Nucleus accumbens (tissue), 56 donors: ENCODE data around the gene MAP3K7CL.

ENCODE experiments used
- DNase-seq, 56 donors: peaks; one replicate each; lab custom pipeline; 2025; lab: John Stamatoyannopoulos, UW

Gene MAP3K7CL, protein sequence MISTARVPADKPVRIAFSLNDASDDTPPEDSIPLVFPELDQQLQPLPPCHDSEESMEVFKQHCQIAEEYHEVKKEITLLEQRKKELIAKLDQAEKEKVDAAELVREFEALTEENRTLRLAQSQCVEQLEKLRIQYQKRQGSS

DNA sequence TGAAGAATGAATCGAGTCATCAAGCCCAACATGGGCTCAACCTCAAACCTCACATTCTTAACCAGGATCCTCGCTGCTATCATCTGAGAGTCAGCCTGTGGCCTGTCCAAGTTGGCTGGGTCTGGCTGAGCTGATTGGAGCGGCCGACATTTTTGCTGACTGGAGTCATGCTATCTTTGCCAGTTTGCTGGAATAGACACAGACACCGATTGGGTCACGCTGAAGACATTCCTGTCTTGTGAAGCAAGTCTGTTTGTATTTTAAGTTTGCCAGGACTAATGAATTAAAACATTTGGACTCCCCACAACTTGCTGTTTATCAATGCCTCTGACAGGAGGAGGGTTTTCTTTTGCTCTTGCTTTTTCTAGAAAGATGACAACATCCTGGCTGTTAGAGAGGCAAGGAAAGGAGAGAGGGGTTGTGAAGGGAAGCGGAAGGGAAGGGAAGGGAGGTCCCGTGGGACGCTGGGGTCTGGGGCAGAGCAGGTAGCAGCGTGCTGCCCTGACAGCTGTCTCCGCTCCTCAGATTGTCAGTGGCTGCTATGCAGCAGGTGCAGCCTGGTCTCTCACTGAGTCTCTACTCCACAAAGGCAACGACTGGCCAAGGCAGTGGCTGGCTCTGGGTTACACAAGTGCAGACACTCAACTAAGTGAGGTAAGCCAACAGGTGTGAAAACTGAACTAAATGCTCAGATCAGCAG is at the start of gene MAP3K7CL:
MAP3K7CL (plus strand) TSS at position 375 of the 700 bp plus-strand sequence. CDS start 2,701 bp downstream, outside the sequence.
- no peak for DNase-seq

DNA sequence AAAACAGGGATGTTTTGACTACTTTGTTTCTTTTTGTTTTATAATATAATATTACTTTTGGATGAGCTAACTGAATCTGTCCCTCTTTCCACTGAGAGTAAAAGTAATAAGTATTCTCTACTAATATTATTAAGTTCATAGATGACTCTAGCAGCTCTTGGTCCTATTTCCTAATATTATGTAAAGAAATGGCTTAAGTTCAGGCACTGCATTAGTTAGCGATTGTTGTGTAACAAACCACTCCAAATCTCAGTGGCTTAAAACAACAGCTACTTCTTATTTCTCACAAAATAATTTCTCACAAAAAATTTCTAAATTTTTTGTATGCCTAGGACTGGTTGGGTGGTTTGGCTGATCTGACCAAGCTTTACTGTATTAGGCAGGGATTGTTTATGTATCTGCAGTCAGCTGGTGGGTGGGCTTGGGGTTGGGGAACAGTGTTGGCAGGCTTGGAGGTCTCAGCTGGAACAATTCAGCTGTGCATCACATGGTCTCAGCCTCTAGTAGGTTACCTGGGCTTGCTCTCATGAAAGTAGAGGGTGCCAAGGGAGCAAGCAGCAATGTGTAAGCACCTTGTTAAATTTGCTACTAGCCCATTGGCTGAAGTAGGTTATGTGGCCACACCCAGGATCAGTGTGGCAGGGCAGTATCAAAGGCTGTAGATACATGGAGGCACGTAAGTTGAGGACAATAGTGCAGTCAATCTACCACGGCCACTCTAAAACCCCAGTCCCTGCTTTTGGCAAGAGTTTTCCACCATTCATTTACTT is 48.2 kb upstream of the MAP3K7CL start:
- no peak for DNase-seq

DNA sequence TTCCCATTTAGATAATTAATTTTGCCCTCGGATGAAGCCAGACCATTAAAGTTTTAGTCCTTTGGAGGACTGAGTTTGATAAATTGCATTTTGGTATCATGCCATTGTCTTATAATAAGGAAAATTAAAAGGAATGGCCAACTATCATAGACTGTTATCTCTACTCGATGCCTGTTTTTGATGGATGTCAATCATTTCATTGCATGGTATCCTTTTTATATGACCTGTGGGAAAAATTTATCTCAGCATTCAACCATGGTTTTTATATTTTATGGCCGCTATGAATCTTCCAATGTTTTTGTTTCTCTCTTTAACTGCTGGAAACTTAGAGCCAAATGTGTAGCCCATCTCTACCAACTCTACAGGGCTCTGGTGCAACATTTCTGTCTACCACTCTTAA is 47.1 kb upstream of the MAP3K7CL start:
- no peak for DNase-seq

DNA sequence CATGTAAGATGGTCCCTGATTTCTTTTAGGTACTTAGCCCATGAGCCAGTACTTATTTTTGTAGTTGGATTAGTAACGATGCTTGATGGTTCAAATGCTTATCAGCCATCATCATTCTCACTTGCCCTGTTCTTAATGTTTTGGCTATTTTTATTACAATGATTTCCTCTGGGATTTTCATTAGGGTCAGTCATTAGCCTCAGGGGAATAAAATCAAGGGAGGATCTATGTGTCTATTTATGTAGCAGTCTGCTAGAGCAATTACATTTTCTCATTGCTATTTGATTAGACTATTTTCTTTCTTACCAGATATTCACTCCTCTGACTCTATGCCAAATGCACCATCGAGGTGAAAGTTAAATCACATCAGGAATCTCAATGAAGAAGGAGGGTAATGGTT is 46.1 kb upstream of the MAP3K7CL start:
- no peak for DNase-seq

DNA sequence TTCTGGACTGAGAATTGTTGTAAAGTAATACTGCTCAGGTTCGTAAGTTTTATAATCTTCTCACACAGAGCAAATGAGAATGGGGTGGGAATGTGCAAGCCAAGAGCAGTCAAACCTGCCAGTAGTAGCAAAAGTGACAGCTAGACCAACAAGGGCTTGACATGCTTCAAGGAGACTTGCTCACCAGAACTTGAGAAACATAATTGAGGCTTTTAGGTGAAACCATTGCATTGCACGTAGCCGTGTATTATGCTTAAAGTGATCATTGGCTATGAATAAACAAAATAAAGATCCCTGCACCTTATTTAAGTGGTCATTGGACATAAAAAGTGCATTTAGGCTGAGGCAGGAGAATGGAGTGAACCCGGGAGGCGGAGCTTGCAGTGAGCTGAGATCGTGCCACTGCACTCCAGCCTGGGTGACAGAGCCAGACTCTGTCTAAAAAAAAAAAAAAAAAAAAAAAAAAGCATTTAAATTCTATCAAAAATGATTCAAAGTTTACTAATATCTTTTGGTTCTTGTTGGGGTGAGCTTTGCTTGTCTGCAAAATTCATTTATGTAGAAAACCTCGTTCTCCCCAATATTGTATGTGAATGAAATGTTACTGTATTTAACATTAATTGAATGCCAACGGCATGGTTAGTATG is 45.2 kb upstream of the MAP3K7CL start:
- DNase-seq = no peak

DNA sequence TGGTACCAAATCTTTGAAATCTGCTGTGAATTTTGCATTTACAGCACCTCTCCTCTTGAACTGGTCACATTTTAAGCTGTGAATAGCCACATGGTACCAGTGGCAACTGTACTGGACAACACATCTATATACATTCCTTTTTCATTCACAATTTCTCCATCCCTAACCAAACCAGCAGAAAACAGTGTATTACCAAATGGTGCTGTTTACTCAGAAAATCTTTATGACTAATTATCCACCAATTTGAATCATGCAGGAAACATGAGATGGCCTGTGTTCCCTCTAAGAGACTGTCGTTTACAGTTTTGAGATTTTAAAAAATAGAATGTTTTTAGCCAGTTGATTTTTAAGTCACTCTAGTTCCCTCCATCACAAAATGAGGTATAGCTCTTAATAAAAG is 39.4 kb upstream of the MAP3K7CL start:
- no peak for DNase-seq

DNA sequence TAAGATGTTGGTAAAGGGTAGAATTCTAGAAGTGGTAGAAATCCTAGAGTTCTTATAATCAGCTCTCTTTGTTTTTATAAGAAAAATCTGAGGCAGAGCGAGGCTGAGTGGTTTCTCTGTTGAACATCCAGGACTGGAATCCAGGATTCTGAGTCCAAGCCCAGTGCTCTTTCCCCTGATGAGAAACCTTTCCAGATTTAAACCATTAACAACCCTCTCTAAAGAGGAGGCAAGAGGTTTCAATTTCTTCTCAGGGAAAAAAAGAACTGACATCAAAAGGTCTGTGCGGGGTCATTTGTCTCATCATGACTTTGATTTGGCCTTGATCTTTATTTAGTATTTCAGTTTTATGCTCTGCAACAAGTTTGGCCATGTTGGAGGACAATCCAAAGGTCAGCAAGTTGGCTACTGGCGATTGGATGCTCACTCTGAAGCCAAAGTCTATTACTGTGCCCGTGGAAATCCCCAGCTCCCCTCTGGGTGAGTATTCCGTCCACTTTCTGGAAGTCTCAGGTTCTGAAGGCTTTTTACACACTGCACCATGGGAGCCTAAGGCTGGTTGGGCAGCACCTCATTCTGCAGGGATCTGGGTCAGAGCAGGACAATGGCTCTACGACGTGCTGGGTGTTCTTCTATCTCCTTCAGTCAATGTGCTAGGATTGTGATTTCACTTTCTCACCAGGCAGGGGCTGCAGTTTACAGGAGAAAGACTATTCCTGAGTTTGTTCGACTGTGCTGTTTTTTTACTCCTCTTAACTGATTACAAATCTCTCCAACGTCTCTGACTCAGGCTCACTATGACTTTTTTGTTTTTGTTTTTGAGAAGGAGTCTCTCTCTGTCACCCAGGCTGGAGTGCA is 38.1 kb upstream of the MAP3K7CL start:
- no peak for DNase-seq

DNA sequence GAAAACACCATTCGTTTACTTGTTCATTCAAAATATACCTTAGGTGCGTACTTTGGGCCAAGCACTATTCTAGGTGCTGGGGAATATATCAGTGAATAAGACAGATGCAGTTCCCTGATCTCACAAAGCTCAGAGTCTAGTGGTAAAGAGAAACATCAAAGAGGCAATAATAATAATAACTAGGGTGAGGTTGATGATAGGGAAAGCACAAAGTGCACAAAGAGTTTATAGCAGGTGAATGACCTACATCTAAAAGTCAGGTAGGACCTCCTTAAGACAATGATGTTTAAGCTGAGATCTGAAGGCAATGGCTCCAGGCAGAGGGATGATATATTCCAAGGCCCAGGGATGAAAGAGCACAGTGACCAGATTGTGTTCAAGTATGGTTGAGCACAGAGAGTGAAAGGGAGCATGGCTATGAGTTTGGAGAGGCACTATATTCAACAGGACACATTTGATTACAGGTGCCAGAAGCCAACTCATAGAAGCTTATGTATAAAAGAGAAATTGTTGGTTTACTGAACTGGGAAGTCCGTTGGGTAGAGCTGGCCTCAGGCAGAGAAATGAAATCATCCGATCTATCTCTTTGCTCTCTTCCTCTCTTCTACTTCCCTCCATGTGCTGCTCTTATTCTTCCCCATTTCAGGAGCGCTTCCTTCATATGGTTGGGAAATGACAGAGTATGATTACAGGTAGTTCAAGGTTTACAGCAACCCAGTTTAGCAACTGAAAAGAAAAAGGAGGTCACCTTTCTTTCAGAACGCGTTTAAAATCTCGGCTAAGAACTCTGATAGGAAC is 34.0 kb upstream of the MAP3K7CL start:
- no peak for DNase-seq

DNA sequence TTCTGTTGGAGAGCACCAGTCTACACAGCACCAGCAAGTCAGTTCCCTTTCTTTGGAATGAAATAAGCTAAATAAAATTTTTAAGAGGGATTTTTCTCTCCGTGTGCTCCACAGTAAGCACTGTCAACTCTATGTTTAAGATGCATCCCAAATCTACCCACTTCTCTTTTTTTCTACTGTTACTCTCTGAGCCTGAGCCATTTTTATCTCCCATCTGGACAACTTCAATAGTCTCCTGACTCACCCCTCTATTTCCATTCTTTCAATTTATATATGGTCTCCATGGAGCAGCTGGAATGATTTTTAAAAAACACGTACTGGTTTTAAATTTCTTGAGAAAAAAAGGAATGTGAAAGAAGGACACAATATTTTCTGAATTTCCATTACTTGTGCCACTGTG is 32.3 kb upstream of the MAP3K7CL start:
- DNase-seq = no peak

DNA sequence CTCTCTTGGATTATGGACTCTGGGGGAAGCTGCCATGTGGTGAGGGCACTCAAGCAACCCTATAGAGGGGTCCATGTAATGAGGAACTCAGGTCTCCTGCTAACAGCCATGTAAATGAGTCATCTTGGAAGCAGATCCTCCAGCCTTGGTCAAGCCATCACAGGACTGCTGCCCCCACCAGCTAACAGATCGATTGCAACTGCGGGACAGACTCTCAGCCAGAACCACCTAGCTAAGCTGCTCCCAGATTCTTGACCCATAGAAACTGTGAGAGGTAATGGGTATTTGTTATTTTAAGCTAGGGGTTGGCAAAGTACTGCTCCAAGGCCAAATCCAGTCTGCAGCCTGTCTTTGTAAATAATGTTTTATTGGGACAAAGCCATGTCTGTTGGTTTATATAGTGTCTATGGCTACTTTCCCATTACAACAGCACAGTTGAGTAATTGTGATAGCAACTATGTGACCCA is 27.6 kb upstream of the MAP3K7CL start:
- no peak for DNase-seq

DNA sequence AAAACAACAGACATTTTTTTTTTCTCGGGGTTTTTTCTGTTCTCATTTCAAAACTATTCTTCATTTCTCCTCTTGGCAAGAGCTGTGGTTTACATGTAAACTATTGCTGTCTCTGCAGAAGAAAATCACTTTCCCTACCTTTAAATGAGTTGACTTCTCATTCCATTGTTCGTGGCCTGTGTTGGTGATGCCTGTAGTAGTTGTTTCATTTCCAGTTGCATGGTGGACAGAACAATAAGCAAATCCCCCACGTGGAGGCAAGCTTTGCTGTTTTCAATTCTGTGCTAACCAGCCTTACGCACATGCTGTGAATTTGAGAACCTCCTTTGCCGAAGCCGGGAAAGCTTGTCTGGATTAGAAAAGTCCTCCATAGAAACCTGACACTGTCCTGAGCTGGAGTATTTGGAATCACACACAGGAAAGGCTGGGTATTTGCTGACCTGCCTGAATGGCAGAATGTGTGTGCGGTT is 26.2 kb upstream of the MAP3K7CL start:
- DNase-seq = no peak

DNA sequence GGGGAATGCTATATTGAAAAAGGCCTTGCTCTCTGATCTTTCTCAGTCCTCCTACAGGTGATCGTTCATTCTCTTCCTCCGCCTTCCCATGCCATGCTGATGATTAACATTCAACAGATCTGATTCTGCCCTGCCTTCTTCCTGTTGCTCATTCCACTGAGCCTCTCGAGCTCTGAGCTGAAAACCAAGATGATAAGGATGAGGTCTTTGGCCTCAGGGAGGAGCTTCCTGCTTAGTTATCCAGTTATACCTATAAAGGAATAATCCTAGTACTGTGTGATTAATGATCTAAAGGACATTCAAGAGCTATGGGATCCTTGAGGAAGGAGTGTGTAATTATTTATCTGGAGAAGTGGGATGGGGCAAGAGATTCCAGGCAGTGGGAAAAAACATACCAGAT is 25.2 kb upstream of the MAP3K7CL start:
- DNase-seq = no peak

DNA sequence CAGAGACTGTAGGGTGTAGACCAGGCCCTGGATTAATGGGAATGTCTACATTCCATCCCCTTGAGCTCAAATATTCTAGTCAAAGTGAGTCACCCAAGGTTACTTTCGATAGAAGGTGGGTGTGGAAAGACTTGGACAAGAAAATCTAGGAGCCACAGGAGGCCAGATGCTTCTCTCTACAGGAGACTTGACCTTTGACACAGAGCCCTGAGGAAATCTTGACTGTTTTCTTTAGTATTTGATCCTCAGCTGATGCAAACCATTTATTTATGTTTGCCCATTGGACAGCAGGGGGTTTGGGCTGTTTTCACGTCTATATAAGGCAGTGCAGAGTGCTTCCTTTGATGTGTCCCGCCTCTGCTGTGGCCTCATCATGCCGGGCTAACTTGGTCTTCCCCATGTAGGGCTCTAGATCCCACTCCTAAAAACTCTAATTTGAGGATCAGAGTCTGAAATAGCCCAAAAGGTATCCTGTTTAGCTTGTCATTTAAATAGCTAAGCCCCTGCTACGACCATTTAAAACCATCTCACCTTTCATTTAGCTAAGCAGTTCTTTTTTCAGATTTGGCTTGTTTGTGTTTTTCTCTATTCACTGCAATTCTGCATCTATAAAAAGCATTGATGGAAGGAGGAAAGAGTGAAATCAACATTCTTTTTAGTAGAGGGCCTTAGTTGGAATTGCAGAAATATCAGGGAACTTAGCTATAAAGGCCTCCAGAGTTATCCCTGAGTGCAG is 15.5 kb upstream of the MAP3K7CL start:
- DNase-seq = no peak

DNA sequence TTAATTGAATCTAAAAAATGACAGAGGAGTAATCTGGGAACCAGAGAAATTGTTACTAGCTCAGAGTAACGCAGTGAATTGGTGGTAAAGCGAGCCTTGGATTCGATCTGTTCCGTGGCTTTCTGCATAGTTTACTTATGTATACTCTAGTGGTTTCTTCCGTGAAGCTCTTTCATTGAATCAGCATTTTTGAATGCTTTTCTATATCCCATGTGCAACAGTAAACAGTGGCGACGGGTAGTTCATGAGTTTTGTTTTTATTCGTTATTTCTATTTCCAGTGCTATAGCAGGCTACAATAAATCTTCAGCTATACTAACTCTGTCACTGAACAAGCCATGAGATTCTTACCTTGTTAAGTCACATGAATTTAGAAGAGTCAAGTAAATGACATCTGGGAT is 14.5 kb upstream of the MAP3K7CL start:
- DNase-seq = no peak

DNA sequence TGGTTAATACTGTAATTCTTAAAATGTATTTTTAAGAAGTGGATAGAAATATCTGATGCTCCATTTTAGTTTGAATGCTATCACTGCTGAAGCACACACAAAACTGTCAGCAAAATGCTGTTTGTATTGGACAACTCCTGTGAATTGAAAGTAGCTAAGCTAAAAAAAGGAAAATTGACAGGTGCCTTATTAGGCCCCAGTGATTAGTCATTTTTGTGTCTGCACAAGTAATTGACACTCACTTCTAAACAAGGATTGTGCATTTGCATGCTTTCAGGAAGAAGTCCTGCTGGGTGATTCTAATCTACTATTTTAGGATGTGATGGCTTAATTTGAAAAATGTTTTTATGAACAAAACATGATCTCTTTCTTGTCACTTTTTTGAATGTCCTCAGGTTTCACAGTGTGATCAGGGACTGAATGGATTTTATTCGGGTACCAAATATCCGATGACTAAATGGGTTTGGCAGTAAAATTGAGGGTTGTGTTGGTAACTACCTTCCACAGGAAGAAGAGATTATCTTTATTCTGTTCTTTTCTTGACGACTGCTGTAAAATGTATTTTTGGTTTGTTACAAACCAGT is 13.0 kb upstream of the MAP3K7CL start:
- no peak for DNase-seq

DNA sequence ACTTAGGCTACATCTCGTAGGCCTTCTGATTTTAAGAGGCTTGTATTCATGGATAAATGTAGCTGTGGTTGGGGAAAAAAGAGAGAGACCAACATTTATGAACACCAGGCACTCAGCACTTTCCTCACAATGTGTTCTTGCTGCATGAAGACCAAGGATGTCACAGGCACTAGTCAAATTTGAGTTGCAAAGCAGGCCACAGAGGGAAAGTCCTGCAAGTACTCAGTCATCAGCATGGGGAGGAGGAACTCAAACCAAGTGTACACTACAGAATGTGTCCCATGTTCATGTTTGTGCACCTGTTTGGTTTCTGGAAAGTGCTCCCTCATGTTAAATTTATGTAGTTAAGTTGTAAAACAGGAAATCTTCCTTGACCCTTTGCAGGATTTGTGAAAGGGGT is 8.7 kb upstream of the MAP3K7CL start:
- no peak for DNase-seq

DNA sequence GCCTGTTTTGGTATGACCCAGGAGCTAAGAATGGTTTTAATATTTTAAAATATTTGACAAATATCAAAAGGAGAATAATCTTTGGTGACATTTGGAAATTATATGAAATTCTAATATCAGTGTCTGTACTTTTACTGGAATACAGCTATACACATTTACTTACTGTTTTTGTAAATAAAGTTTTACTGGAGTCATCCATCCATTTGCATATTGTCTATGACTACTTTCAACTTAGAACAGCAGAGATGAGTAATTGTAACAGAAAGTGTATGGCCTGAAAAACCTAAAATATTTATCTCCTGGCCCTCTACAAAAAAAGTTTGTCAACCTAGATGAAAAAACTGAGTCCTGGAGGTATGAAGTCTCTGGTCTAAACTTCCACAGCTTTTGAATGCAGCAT is 5.8 kb upstream of the MAP3K7CL start:
- no peak for DNase-seq

DNA sequence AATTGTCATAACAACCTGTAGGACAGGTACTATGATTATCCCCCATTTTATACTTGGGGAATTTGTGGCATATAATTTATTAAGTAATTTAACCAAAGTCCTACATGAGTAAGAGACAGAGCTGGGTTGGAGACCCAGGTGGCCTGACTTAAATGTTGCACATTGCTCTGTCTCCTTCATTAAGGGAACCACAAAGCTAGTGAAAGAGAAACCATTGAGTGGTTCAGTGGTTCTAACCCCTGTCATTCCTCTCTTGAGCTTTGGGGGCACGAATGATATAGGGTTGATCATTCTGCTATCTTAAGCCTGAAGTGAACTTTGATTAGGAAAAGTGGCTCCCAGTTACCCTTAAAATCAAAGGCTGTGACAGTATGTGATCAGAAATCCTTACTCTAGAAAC is 5.3 kb upstream of the MAP3K7CL start:
- no peak for DNase-seq
